ENCODE measurements around the gene DIP2B. TPM values are rescaled to one million over a fixed set of nuclear protein-coding genes. Genes with fewer than 3 reads are reported as not detected.

DIP2B gene
- total RNA-seq, 2 experiments from 2014 or later = 21.2 to 23.7 TPM

GRCh38 chr12:50699154-50699553 lies 194.4 kb downstream of the DIP2B start:
- DNase-seq = no peak
- Mint-ChIP-seq H3K27me3 (no peaks in the 10 kb centered on the region), H3K4me3 (no peak overlapping the region), H3K36me3 (ENCODE audit: low read depth) (peaks cover 9% of the 10 kb centered on the region), H3K9me3 (no peaks in the 10 kb centered on the region), H3K4me1 (ENCODE audit: low read depth) (no peaks in the 10 kb centered on the region), H3K27ac (no peak overlapping the region)
- CTCF ChIA-PET = interaction anchor here (1.2 to 1.4 kb wide), 2 partner anchors 35 to 732 kb away, joined by 3 to 4 read pairs; no protein-coding TSS in a partner anchor
- POLR2A ChIA-PET = no interaction called here
- no peak for ATAC-seq
- no peak for TF ChIP-seq CTCF (IDR thresholded peaks at IDR 0.05)
- intact Hi-C loops (cut with micrococcal nuclease) = no loop called here

GRCh38 chr12:50699940-50700339 lies 195.2 kb downstream of the DIP2B start:
- Mint-ChIP-seq H3K9me3 (no peaks in the 10 kb centered on the region), H3K27ac (no peak overlapping the region), H3K4me1 (ENCODE audit: low read depth) (no peaks in the 10 kb centered on the region), H3K4me3 (no peak overlapping the region), H3K27me3 (no peaks in the 10 kb centered on the region), H3K36me3 (ENCODE audit: low read depth) (peaks cover 9% of the 10 kb centered on the region)
- intact Hi-C loops (cut with micrococcal nuclease) = no loop called here
- ChIA-PET POLR2A (no interaction called here), CTCF (interaction anchor here (0.5 to 1.6 kb wide), 5 partner anchors 13 to 1295 kb away, joined by 3 to 4 read pairs (median 3); no protein-coding TSS in a partner anchor)
- ATAC-seq (no peak), DNase-seq (no peak)
- no peak for TF ChIP-seq CTCF (IDR thresholded peaks at IDR 0.05)

GRCh38 chr12:50706606-50707005 lies 201.8 kb downstream of the DIP2B start:
- no peaks in the 10 kb centered on the region for H3K27me3 Mint-ChIP-seq
- ATAC-seq = no peak
- CTCF ChIA-PET = no interaction called here
- intact Hi-C loops (cut with micrococcal nuclease) = no loop called here
- no peaks in the 10 kb centered on the region for H3K9me3 Mint-ChIP-seq
- DNase-seq = no peak
- TF ChIP-seq CTCF (IDR thresholded peaks at IDR 0.05) = no peak
- no peak overlapping the region for H3K27ac Mint-ChIP-seq
- POLR2A ChIA-PET = no interaction called here
- H3K36me3 Mint-ChIP-seq (ENCODE audit: low read depth) = peaks cover 18% of the 10 kb centered on the region
- no peak overlapping the region for H3K4me3 Mint-ChIP-seq
- no peaks in the 10 kb centered on the region for H3K4me1 Mint-ChIP-seq (ENCODE audit: low read depth)

- POLR2A ChIA-PET = no interaction called here
- no peak for DNase-seq
- no peaks in the 10 kb centered on the region for H3K9me3 Mint-ChIP-seq
- CTCF ChIA-PET = no interaction called here
- no peak overlapping the region for H3K4me3 Mint-ChIP-seq
- intact Hi-C loops (cut with micrococcal nuclease) = no loop called here
- H3K4me1 Mint-ChIP-seq (ENCODE audit: low read depth) = no peaks in the 10 kb centered on the region
- ATAC-seq = no peak
- H3K36me3 Mint-ChIP-seq (ENCODE audit: low read depth) = peaks cover 21% of the 10 kb centered on the region
- TF ChIP-seq CTCF (IDR thresholded peaks at IDR 0.05) = no peak
- H3K27ac Mint-ChIP-seq = no peak overlapping the region
- H3K27me3 Mint-ChIP-seq = no peaks in the 10 kb centered on the region
Observed at GRCh38 chr12:50707396-50707795, 202.6 kb downstream of the DIP2B start.

- intact Hi-C loops (cut with micrococcal nuclease) = no loop called here
- Mint-ChIP-seq H3K9me3 (no peaks in the 10 kb centered on the region), H3K4me3 (no peak overlapping the region), H3K27ac (no peak overlapping the region), H3K27me3 (no peaks in the 10 kb centered on the region), H3K36me3 (ENCODE audit: low read depth) (peaks cover 21% of the 10 kb centered on the region), H3K4me1 (ENCODE audit: low read depth) (no peaks in the 10 kb centered on the region)
- TF ChIP-seq CTCF (IDR thresholded peaks at IDR 0.05) = no peak
- ChIA-PET CTCF (interaction anchor here (0.7 kb wide), 1 partner anchor 205 kb away, joined by 3 read pairs; the partner anchor contains the start of gene DIP2B), POLR2A (no interaction called here)
- ATAC-seq (no peak), DNase-seq (no peak)
Observed at GRCh38 chr12:50708631-50709030, 203.8 kb downstream of the DIP2B start.

Data from activated CD8-positive, alpha-beta T cell treated with anti-CD3 and anti-CD28 coated beads for 36 hours (primary cell).